C4-2B (cell line): ENCODE data around the gene C2orf78.
A peak's percentile ranks its signal among the peaks of the same experiment; 100 is the strongest.
"Not testable (repeated sequence)": the region's sequence is repeated elsewhere in the genome, so short reads cannot be mapped to it uniquely, and the experiment has no call there.

Source experiments
- H3K27ac ChIP-seq: fragments of 450-650 bp; 2 replicates; pipeline ENCODE4 v1.5.1; 2017
- CTCF ChIP-seq: fragments of 450-650 bp; conservative IDR thresholded peaks from 2 replicates; pipeline ENCODE4 v1.5.1; 2017; ENCODE audit warnings: mild to moderate bottlenecking
- ZFX ChIP-seq: fragments of 450-650 bp; IDR thresholded peaks from 2 replicates; pipeline ENCODE4 v1.6.1; 2017

Gene C2orf78

GRCh38 chr2:73783883-73784282 is at the start of gene C2orf78:
C2orf78 (plus strand) TSS chr2:73784183; CDS start chr2:73784310, 127 bp downstream.
- not testable (repeated sequence) for H3K27ac ChIP-seq

- TF ChIP-seq ZFX (no peak), CTCF (no peak)
- peak overlapping the region; percentile 81 for H3K27ac ChIP-seq
These were observed 47.6 kb upstream of the C2orf78 start for GRCh38 chr2:73736378-73736777.

GRCh38 chr2:73736855-73737779 is 46.9 kb upstream of the C2orf78 start, which contains the start of gene TPRKB:
TPRKB (minus strand) TSS chr2:73737345; CDS start chr2:73734569, 2,776 bp downstream.
- H3K27ac ChIP-seq, result peak within 1 kb of the TSS; percentile 81
- TF ChIP-seq CTCF, result no peak
- TF ChIP-seq ZFX, result 0 out of 2 replicates have a peak, but pooled peaks have one; percentile 10

GRCh38 chr2:73739101-73739500 is 44.9 kb upstream of the C2orf78 start:
- peak overlapping the region; percentile 68 for H3K27ac ChIP-seq
- TF ChIP-seq ZFX (no peak), CTCF (no peak)

- H3K27ac ChIP-seq, result no peak overlapping the region
- TF ChIP-seq ZFX (no peak), CTCF (no peak)
These were observed 43.2 kb upstream of the C2orf78 start for GRCh38 chr2:73740767-73741166.

- H3K27ac ChIP-seq, result no peak overlapping the region
- no peak for TF ChIP-seq ZFX
- no peak for TF ChIP-seq CTCF
These were observed 37.7 kb upstream of the C2orf78 start for GRCh38 chr2:73746015-73746876.

GRCh38 chr2:73746877-73747208 is 37.1 kb upstream of the C2orf78 start:
- H3K27ac ChIP-seq, result no peak overlapping the region
- TF ChIP-seq ZFX (no peak), CTCF (no peak)
